HG03135 (cell line): ENCODE results near the gene NCKAP5.
"Not testable (repeated sequence)": the region's sequence is repeated elsewhere in the genome, so short reads cannot be mapped to it uniquely, and the experiment has no call there.

Experiments used
- ATAC-seq: cut with Tn5 transposase; IDR thresholded peaks from one replicate; pipeline ENCODE4 v1.9.1; 2021; ENCODE audit warnings: mild to moderate bottlenecking, moderate library complexity; ENCODE audit not compliant: unreplicated experiment

The NCKAP5 gene

GRCh38 chr2:133241224-133241571, 327.1 kb downstream of the NCKAP5 start:
- no peak for ATAC-seq

DNA sequence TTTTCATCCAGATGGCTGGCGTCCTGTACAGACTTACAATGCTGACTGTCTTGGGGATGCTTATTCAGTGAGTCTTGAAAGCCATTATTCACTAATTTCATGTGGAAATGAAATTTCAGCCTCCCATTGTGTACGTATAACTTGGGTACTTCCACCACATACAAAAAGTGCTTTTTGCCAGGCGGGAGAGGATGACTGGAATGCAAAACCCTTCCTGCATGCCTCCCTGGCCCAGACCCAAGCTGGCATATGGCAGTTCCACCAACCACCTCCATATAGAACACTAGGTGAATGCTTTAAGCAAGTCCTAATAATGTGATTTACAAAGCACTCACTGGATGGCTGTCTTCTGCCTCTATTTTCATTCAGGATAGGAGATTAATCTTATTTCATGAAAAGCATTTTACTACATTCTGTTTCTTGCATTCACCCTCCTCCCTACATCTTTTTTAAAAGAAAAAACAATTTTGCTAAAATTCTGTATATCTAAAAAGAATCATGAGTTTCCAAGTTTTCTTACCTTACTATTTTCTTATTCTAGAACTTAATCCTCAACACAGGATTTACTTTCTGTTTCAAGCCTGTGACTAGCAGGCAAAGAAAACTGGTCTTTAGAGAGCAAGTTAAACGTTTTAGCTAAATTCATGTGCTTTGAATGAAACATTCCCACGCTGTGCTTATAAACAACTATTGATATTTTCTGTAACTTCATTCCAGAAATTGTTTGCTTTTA, 327.6 kb downstream of the NCKAP5 start:
- no peak for ATAC-seq

GRCh38 chr2:133235968-133236367, 332.3 kb downstream of the NCKAP5 start:
- no peak for ATAC-seq

- ATAC-seq = no peak
Observed at GRCh38 chr2:133232556-133232955, 335.7 kb downstream of the NCKAP5 start.

GRCh38 chr2:133231264-133231663, 337.0 kb downstream of the NCKAP5 start:
- ATAC-seq = no peak

GRCh38 chr2:133229974-133230373, 338.3 kb downstream of the NCKAP5 start:
- no peak for ATAC-seq

- no peak for ATAC-seq
Observed at GRCh38 chr2:133223226-133223625, 345.0 kb downstream of the NCKAP5 start.

DNA sequence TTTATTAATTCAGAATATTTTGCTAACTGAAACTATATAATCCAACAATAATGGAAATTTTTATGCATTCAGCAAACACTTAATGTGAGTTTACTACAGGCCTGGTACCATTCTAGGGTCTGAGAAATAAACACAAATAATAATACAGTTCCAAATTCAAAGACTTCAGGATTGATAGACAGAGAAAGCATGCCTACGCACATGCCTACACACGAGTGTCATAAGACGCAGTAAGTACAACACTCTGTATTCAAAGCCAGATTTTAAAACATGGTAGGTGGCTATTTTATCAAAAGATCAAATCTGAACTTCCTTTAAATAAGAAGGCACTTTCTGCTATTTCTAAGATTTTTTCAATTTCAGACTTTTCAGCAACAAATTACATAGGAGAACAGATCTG, 346.9 kb downstream of the NCKAP5 start:
- ATAC-seq = no peak

DNA sequence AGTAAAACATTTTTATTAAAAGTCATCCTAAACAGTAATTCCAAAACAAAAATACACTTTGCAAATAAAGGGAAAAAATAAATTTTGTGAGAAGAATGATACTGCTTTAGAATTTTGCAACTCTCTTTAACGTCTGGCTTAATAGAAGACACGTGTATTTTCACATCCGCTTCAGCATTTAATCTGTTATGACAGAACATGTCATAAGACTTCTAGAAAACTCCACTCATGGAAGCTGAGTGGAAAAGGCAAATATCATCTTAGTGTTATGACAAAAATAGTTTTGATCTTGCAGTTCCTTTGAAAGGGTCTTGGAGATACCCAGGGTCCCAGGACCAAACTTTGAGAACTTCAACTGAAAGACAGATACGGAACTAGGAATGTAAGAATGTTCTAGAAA, 350.1 kb downstream of the NCKAP5 start:
- ATAC-seq = no peak

DNA sequence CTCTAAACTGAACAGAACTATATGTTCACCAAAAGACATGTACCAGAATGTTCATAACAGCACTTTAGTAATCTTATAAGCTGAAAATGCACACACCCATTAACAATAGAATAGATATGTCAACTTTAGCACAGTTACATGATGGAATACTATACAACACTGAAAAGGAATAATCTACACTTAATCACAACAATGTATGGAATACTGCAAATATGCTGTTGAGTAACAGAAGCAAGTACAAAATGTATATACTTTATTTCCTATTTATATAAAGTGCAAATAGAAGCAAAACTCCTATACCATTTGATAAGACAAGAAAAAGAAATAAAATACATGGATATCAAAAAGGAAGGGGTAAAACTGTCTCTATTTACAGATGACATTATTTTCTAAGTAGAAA, 352.8 kb downstream of the NCKAP5 start:
- ATAC-seq = no peak

DNA sequence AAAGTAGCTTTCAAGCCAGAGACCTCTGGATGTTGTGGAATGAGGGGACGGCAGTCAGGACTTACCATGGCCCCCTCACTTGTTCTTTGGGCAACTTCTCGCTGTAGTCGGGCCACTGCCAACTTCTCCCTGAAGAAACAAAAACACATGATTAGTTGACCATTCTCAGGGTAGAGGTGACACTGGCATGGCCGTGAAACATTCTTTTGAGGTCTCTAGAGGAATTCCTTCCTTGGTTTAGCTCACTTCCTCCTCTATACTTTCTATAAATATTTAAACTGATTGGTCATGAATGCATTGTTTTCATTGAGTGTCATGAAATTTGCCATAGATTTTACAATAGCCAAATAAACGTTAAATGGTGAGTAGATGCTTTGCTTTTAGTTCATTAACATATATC, 354.6 kb downstream of the NCKAP5 start:
- ATAC-seq = no peak

DNA sequence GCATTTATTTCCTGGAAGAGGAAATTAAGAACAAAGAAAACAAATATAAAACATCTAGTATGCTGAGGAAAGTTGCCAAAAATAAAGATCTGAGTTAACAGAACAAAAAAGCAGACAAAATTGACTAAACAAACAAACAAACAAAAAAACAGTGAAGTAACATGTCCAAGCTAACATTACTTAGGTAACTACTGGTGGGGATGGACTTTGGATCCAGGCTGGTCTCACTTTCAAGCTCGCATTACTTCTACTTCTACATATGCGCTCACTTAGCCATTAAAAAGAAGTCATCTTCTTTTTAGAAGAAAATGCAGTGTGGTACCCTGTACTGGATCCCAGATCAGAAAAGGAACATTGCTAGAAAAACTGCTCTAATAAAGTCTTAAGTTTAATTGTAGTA, 358.9 kb downstream of the NCKAP5 start:
- no peak for ATAC-seq

DNA sequence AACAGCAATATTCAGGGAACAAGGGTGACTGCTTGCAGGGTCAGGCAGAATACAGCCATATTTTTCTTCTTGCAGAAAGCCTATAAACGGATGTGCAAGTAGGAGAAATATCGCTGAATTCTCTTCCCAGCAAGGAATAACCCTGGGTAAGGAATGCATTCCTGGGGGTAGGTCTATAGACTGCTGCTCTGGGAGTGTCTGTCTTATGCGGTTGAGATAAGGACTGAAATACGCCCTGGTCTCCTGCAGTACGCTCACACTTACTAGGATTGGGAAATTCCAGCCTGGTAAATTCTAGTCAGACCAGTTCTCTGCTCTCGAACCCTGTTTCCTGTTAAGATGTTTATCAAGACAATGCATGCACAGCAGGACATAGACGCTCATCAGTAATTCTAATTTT, 361.6 kb downstream of the NCKAP5 start:
- ATAC-seq = not testable (repeated sequence)

- no peak for ATAC-seq
Observed at GRCh38 chr2:133204421-133204820, 363.8 kb downstream of the NCKAP5 start.

GRCh38 chr2:133200684-133201421, 367.4 kb downstream of the NCKAP5 start:
- no peak for ATAC-seq

DNA sequence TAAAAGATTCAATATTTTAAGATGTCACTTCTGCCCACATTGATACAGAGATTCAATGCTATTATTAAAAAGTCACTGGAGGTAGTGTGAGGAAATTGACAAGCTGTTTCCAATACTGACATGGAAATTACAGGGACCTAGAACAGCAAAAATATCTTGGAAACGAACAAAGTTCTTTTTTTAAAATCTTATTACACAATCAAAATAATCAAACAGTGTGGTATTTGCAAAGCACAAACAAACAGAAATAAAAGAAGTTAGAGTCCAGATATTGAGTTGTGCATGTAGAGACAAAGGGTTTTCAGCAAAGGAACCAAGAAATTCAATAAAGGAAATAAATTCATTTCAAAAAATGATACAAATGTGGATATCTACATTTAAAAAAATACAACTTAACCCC, 369.6 kb downstream of the NCKAP5 start:
- no peak for ATAC-seq

DNA sequence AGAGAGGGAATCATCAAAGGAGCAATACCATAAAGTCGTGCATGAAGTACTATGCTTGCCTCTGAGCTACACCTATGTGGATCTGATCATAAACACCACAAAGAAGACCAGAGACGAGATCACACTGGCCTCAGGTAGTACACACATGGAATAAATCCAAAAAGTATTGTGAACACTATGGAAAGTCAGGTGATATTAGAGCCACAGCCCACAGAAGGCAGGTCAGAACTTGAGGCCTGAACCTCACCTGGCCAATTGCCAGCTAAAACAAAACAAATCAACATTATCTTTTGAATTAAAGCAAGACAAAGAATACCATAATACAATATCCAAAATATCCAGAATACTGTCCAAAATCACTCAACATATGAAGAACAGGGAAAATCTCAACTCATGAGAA, 371.1 kb downstream of the NCKAP5 start:
- no peak for ATAC-seq

DNA sequence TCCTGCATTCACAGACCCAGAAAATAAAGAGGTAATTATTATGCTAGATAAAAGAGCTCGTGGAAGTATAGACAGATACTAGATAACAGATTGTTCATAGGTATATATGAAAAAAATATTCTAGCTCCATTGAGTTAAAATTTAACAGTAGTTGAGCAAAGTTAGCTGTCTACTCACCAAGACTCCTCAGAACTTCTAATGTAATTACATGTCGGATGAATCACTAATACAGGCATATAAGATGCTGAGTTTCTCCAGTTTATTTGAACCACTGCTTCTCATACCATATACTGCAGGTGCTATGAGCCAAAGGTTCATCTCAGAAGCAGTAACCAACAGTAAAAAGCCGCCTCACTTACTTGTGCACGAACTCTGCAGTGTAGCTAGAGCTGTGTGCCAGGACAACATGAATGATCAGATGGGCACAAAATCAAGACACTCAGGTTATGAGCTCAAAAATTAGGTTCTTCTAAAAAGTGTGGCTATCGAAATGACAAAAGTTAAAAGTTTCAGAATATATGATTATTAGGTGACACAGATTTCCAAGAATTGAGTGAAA, 373.4 kb downstream of the NCKAP5 start:
- no peak for ATAC-seq

- ATAC-seq = no peak
Observed at GRCh38 chr2:133194362-133194655, 374.0 kb downstream of the NCKAP5 start.

DNA sequence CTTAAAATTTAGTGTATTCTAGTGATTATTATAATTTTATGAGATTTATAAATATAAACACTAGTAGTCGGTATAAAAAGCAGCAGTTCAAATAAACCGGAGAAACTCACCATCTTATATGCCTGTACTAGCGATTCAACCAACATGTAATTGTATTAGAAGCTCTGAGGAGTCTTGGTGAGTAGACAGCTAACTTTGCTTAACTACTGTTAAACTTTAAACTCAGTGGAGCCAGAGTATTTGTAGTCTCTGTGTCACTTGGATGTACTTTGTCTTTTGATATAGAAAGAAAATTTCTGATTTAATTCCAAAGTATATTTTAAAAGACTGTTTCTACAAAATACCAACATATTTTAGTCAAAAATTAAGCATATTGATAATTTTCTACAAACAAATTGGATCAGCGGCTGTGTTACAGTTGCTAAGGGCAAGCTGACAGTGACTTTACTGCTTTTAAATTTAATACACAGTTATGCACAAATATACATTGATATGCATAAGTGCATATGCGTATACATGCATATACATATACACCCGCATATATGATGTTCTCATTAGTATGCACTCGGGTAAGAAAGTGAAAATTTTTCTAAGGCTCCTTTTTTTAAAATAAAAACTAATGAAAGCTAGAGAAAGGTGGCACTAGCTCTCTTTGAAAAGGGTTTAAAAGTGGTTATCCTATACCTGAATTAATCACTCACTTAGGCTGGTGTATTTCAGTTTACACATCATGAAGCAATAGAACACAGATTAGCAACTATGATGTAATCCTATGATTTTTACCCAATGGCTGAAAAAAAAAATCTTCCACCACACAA, 374.5 kb downstream of the NCKAP5 start:
- no peak for ATAC-seq

GRCh38 chr2:133192028-133192427, 376.2 kb downstream of the NCKAP5 start:
- no peak for ATAC-seq

DNA sequence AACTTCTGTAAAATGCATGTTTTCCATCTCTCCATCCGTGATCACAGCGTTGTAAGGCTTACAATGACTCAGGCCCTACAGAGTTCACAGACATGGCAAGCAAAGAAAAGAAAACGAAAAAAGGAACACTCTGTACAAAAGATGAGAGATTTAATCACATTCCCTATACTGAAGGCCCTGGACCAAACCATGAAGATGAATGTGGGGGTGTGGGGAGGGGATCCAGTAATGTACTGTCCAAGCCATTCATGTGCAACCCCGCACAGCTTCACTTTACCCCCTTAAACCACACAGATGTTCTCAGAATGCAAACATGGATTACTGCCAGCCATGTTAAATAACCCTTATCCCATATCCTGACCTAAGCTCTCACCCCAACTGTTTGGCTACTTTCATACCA, 391.1 kb downstream of the NCKAP5 start:
- ATAC-seq = no peak
